ENCODE measurements around the gene RNF213.
A peak's percentile ranks its signal among the peaks of the same experiment; 100 is the strongest.

The RNF213 gene

GRCh38 chr17:80252871-80253270 is 7.8 kb upstream of the RNF213 start:
- TF ChIP-seq FOXP2 (optimal IDR thresholded peaks at IDR 0.05; ENCODE audit: borderline replicate concordance, extremely low read depth, extremely low read length, insufficient read depth) (no peak), SIN3A (IDR thresholded peaks at IDR 0.05; ENCODE audit: borderline replicate concordance, insufficient read depth, low read length) (no peak)

GRCh38 chr17:80253631-80254395 is 6.8 kb upstream of the RNF213 start:
- TF ChIP-seq SIN3A (IDR thresholded peaks at IDR 0.05; ENCODE audit: borderline replicate concordance, insufficient read depth, low read length) (no peak), TAF1 (IDR thresholded peaks at IDR 0.05; ENCODE audit: borderline replicate concordance, insufficient read depth, low read length) (no peak), FOXP2 (optimal IDR thresholded peaks at IDR 0.05; ENCODE audit: borderline replicate concordance, extremely low read depth, extremely low read length, insufficient read depth) (no peak), POLR2AphosphoS5 (IDR thresholded peaks at IDR 0.05; ENCODE audit: low read depth, low read length) (no peak), REST (IDR thresholded peaks at IDR 0.05; ENCODE audit: insufficient read depth in 1 of 2, low read depth in 2 of 2, low read length in 2 of 2) (no peak)

GRCh38 chr17:80254396-80255251 is 6.0 kb upstream of the RNF213 start:
- TF ChIP-seq REST (IDR thresholded peaks at IDR 0.05; ENCODE audit: insufficient read depth in 1 of 2, low read depth in 2 of 2, low read length in 2 of 2) (no peak), SIN3A (IDR thresholded peaks at IDR 0.05; ENCODE audit: borderline replicate concordance, insufficient read depth, low read length) (peak; percentile 58; the same call in 1 of the 2 replicates), TAF1 (IDR thresholded peaks at IDR 0.05; ENCODE audit: borderline replicate concordance, insufficient read depth, low read length) (no peak), FOXP2 (optimal IDR thresholded peaks at IDR 0.05; ENCODE audit: borderline replicate concordance, extremely low read depth, extremely low read length, insufficient read depth) (no peak), POLR2AphosphoS5 (IDR thresholded peaks at IDR 0.05; ENCODE audit: low read depth, low read length) (no peak)

- TF ChIP-seq POLR2AphosphoS5 (IDR thresholded peaks at IDR 0.05; ENCODE audit: low read depth, low read length), result no peak
- TF ChIP-seq TAF1 (IDR thresholded peaks at IDR 0.05; ENCODE audit: borderline replicate concordance, insufficient read depth, low read length), result no peak
These were observed 4.7 kb upstream of the RNF213 start for GRCh38 chr17:80256034-80256350.

GRCh38 chr17:80257716-80258213 is 2.9 kb upstream of the RNF213 start:
- TF ChIP-seq POLR2AphosphoS5 (IDR thresholded peaks at IDR 0.05; ENCODE audit: low read depth, low read length), result no peak
- no peak for TF ChIP-seq REST (IDR thresholded peaks at IDR 0.05; ENCODE audit: insufficient read depth in 1 of 2, low read depth in 2 of 2, low read length in 2 of 2)
- no peak for TF ChIP-seq TAF1 (IDR thresholded peaks at IDR 0.05; ENCODE audit: borderline replicate concordance, insufficient read depth, low read length)
- TF ChIP-seq FOXP2 (optimal IDR thresholded peaks at IDR 0.05; ENCODE audit: borderline replicate concordance, extremely low read depth, extremely low read length, insufficient read depth), result no peak
- TF ChIP-seq SIN3A (IDR thresholded peaks at IDR 0.05; ENCODE audit: borderline replicate concordance, insufficient read depth, low read length), result no peak

Data from PFSK-1 (cell line).